ENCODE data around the gene MED12L.

MED12L gene

GRCh38 chr3:151256749-151257148 lies 171.3 kb downstream of the MED12L start:
- Histone ChIP-seq H3K36me3 (ENCODE audit: low read depth) (no peaks in the 10 kb centered on the region), H3K4me1 (ENCODE audit: insufficient read depth, poor library complexity, severe bottlenecking) (no peaks in the 10 kb centered on the region), H3K27me3 (ENCODE audit: insufficient read depth, poor library complexity, severe bottlenecking) (no peaks in the 10 kb centered on the region), H3K27ac (ENCODE audit: poor library complexity, severe bottlenecking) (no peak overlapping the region), H3K9me3 (ENCODE audit: severe bottlenecking) (no peaks in the 10 kb centered on the region), H3K4me3 (ENCODE audit: severe bottlenecking) (no peak overlapping the region)
- no peak for ATAC-seq (ENCODE audit: low read depth)
- TF ChIP-seq CTCF (IDR thresholded peaks at IDR 0.05; ENCODE audit: poor library complexity, severe bottlenecking), result no peak
- no peak for DNase-seq (ENCODE audit: low spot score)

- Histone ChIP-seq H3K36me3 (ENCODE audit: low read depth) (no peaks in the 10 kb centered on the region), H3K4me3 (ENCODE audit: severe bottlenecking) (no peak overlapping the region), H3K9me3 (ENCODE audit: severe bottlenecking) (no peaks in the 10 kb centered on the region), H3K4me1 (ENCODE audit: insufficient read depth, poor library complexity, severe bottlenecking) (no peaks in the 10 kb centered on the region), H3K27me3 (ENCODE audit: insufficient read depth, poor library complexity, severe bottlenecking) (no peaks in the 10 kb centered on the region), H3K27ac (ENCODE audit: poor library complexity, severe bottlenecking) (no peak overlapping the region)
- no peak for DNase-seq (ENCODE audit: low spot score)
- no peak for ATAC-seq (ENCODE audit: low read depth)
- TF ChIP-seq CTCF (IDR thresholded peaks at IDR 0.05; ENCODE audit: poor library complexity, severe bottlenecking), result no peak
Observed at GRCh38 chr3:151259664-151260063, 174.2 kb downstream of the MED12L start.

- no peaks in the 10 kb centered on the region for H3K9me3 ChIP-seq (ENCODE audit: severe bottlenecking)
- H3K4me3 ChIP-seq (ENCODE audit: severe bottlenecking), result no peak overlapping the region
- no peaks in the 10 kb centered on the region for H3K27me3 ChIP-seq (ENCODE audit: insufficient read depth, poor library complexity, severe bottlenecking)
- no peaks in the 10 kb centered on the region for H3K36me3 ChIP-seq (ENCODE audit: low read depth)
- no peak overlapping the region for H3K27ac ChIP-seq (ENCODE audit: poor library complexity, severe bottlenecking)
- DNase-seq (ENCODE audit: low spot score) (no peak), ATAC-seq (ENCODE audit: low read depth) (no peak)
- H3K4me1 ChIP-seq (ENCODE audit: insufficient read depth, poor library complexity, severe bottlenecking), result no peaks in the 10 kb centered on the region
- no peak for TF ChIP-seq CTCF (IDR thresholded peaks at IDR 0.05; ENCODE audit: poor library complexity, severe bottlenecking)
Observed at GRCh38 chr3:151262871-151263525, 177.5 kb downstream of the MED12L start.

GRCh38 chr3:151264605-151265004 lies 179.1 kb downstream of the MED12L start:
- Histone ChIP-seq H3K4me3 (ENCODE audit: severe bottlenecking) (no peak overlapping the region), H3K4me1 (ENCODE audit: insufficient read depth, poor library complexity, severe bottlenecking) (no peaks in the 10 kb centered on the region), H3K27me3 (ENCODE audit: insufficient read depth, poor library complexity, severe bottlenecking) (no peaks in the 10 kb centered on the region), H3K27ac (ENCODE audit: poor library complexity, severe bottlenecking) (no peak overlapping the region), H3K36me3 (ENCODE audit: low read depth) (no peaks in the 10 kb centered on the region), H3K9me3 (ENCODE audit: severe bottlenecking) (no peaks in the 10 kb centered on the region)
- TF ChIP-seq CTCF (IDR thresholded peaks at IDR 0.05; ENCODE audit: poor library complexity, severe bottlenecking), result no peak
- DNase-seq (ENCODE audit: low spot score) (no peak), ATAC-seq (ENCODE audit: low read depth) (no peak)

GRCh38 chr3:151265166-151265565 lies 179.7 kb downstream of the MED12L start:
- ATAC-seq (ENCODE audit: low read depth) (no peak), DNase-seq (ENCODE audit: low spot score) (no peak)
- Histone ChIP-seq H3K27ac (ENCODE audit: poor library complexity, severe bottlenecking) (no peak overlapping the region), H3K36me3 (ENCODE audit: low read depth) (no peaks in the 10 kb centered on the region), H3K4me3 (ENCODE audit: severe bottlenecking) (no peak overlapping the region), H3K27me3 (ENCODE audit: insufficient read depth, poor library complexity, severe bottlenecking) (no peaks in the 10 kb centered on the region), H3K9me3 (ENCODE audit: severe bottlenecking) (no peaks in the 10 kb centered on the region), H3K4me1 (ENCODE audit: insufficient read depth, poor library complexity, severe bottlenecking) (no peaks in the 10 kb centered on the region)
- TF ChIP-seq CTCF (IDR thresholded peaks at IDR 0.05; ENCODE audit: poor library complexity, severe bottlenecking), result no peak
